GM23338 (cell line): ENCODE results near the gene ERGIC3. TPM values are rescaled to one million over a fixed set of nuclear protein-coding genes. Genes with fewer than 3 reads are reported as not detected.

ENCODE experiments used
- ATAC-seq: fragments of 200-7000 bp; cut with Tn5 transposase; 3 replicates; pipeline ENCODE4 v1.9.1; 2020
- DNase-seq: peaks from one replicate; pipeline ENCODE4 v3.0.0-alpha.2; 2015; ENCODE audit warnings: low spot score
- H2AFZ ChIP-seq: fragments of 200-600 bp; sonication (generic); 2 replicates; pipeline ENCODE4 v1.8.0; 2016; ENCODE audit warnings: antibody characterized with exemption, mild to moderate bottlenecking, moderate library complexity
- H3F3A ChIP-seq: fragments of 200-600 bp; sonication (generic); replicated peaks from 2 replicates; pipeline ENCODE4 v1.8.0; 2017; ENCODE audit warnings: antibody characterized with exemption, mixed run types, low read depth
- H3K27ac ChIP-seq: fragments of 200-600 bp; sonication (generic); 2 replicates; pipeline ENCODE4 v1.6.1; 2016; ENCODE audit warnings: low read depth
- H3K27me3 ChIP-seq: fragments of 200-600 bp; sonication (generic); 2 replicates; pipeline ENCODE4 v1.8.0; 2016; ENCODE audit warnings: mild to moderate bottlenecking, mixed run types, moderate library complexity; ENCODE audit not compliant: insufficient read depth
- H3K36me3 ChIP-seq: fragments of 200-600 bp; sonication (generic); 2 replicates; pipeline ENCODE4 v1.8.0; 2016; ENCODE audit warnings: mild to moderate bottlenecking; ENCODE audit not compliant: insufficient read depth
- H3K4me1 ChIP-seq: fragments of 200-600 bp; sonication (generic); 2 replicates; pipeline ENCODE4 v1.8.0; 2016; ENCODE audit warnings: mild to moderate bottlenecking, moderate library complexity; ENCODE audit not compliant: insufficient read depth
- H3K4me2 ChIP-seq: fragments of 200-600 bp; sonication (generic); 2 replicates; pipeline ENCODE4 v1.7.1; 2017; ENCODE audit warnings: mixed run types
- H3K4me3 ChIP-seq: fragments of 200-600 bp; sonication (generic); 2 replicates; pipeline ENCODE4 v1.6.1; 2016; ENCODE audit warnings: mixed run types
- H3K79me2 ChIP-seq: fragments of 200-600 bp; sonication (generic); replicated peaks from 2 replicates; pipeline ENCODE4 v1.8.0; 2017; ENCODE audit warnings: mild to moderate bottlenecking; ENCODE audit not compliant: insufficient read depth
- H3K9me2 ChIP-seq: fragments of 200-600 bp; sonication (generic); 2 replicates; pipeline ENCODE4 v1.8.0; 2017; ENCODE audit not compliant: insufficient read depth
- H4K20me1 ChIP-seq: fragments of 200-600 bp; sonication (generic); replicated peaks from 2 replicates; pipeline ENCODE4 v1.8.0; 2017; ENCODE audit warnings: mild to moderate bottlenecking; ENCODE audit not compliant: insufficient read depth
- H3K27ac Mint-ChIP-seq: 2 replicates; pipeline ENCODE4 v1.8.0; 2020; ENCODE audit warnings: inconsistent platforms, mild to moderate bottlenecking, moderate library complexity, mixed read lengths
- H3K27me3 Mint-ChIP-seq: 3 replicates; pipeline ENCODE4 v1.8.0; 2022; ENCODE audit warnings: low read depth, mild to moderate bottlenecking, moderate library complexity, mixed read lengths, inconsistent platforms; ENCODE audit not compliant: insufficient read depth, poor library complexity
- H3K36me3 Mint-ChIP-seq: 3 replicates; pipeline ENCODE4 v1.8.0; 2021; ENCODE audit warnings: low read depth, mild to moderate bottlenecking, inconsistent platforms, moderate library complexity, mixed read lengths
- H3K4me1 Mint-ChIP-seq: 3 replicates; pipeline ENCODE4 v1.8.0; 2020; ENCODE audit warnings: mild to moderate bottlenecking, inconsistent platforms, mixed read lengths
- H3K4me3 Mint-ChIP-seq: 3 replicates; pipeline ENCODE4 v1.8.0; 2021; ENCODE audit warnings: moderate library complexity, mild to moderate bottlenecking, inconsistent platforms, mixed read lengths
- H3K9me3 Mint-ChIP-seq: 3 replicates; pipeline ENCODE4 v1.8.0; 2020; ENCODE audit warnings: moderate library complexity, mild to moderate bottlenecking, inconsistent platforms, mixed read lengths
- CREB1 ChIP-seq: fragments of 250-450 bp; sonication (Bioruptor Pico); IDR thresholded peaks from 2 replicates; pipeline ENCODE4 v1.5.0; 2020; ENCODE audit warnings: low read depth, mild to moderate bottlenecking, moderate library complexity
- EZH2 ChIP-seq: fragments of 200-600 bp; sonication (generic); IDR thresholded peaks from one replicate; pipeline ENCODE4 v1.8.0; 2017; ENCODE audit warnings: antibody characterized with exemption, mild to moderate bottlenecking, low read depth; ENCODE audit not compliant: unreplicated experiment
- EZH2phosphoT487 ChIP-seq: fragments of 200-600 bp; sonication (generic); IDR thresholded peaks from one replicate; pipeline ENCODE4 v1.8.1; 2018; ENCODE audit warnings: antibody characterized with exemption; ENCODE audit not compliant: unreplicated experiment
- JUNB ChIP-seq: IDR thresholded peaks from one replicate; pipeline ENCODE4 v1.6.1; 2016; ENCODE audit warnings: antibody characterized with exemption; ENCODE audit not compliant: unreplicated experiment
- NANOG ChIP-seq: IDR thresholded peaks from 2 replicates; pipeline ENCODE4 v1.6.1; 2016; ENCODE audit warnings: antibody characterized with exemption, borderline replicate concordance
- POLR2AphosphoS5 ChIP-seq: IDR thresholded peaks from 2 replicates; pipeline ENCODE4 v1.6.1; 2016; ENCODE audit warnings: antibody characterized with exemption, low read depth
- STAT1 ChIP-seq: IDR thresholded peaks from one replicate; pipeline ENCODE4 v1.6.1; 2016; ENCODE audit warnings: antibody characterized with exemption; ENCODE audit not compliant: unreplicated experiment
- ZNF114 ChIP-seq: fragments of 250-450 bp; sonication (Bioruptor Pico); IDR thresholded peaks from 2 replicates; pipeline ENCODE4 v1.5.0; 2020; ENCODE audit warnings: mild to moderate bottlenecking, moderate library complexity
- polyA plus RNA-seq: library from polyadenylated mRNA; unstranded; fragments of >200 nt; fragmentation: Nextera tagmentation; extraction: Ambion mirVana; gene quantifications from 2 replicates; pipeline ENCODE4 v1.2.1, GENCODE V29; 2016
- total RNA-seq: library from RNA; depleted of rRNA; stranded (reverse); fragments of >200 nt; shearing (Covaris generic); gene quantifications from 2 replicates; pipeline ENCODE4 v1.2.3, GENCODE V29; 2014
- TF ChIP-seq, protein P1 (sequence below): fragments of 250-450 bp; sonication (Bioruptor Pico); IDR thresholded peaks from 2 replicates; pipeline ENCODE4 v1.5.0; 2020; ENCODE audit warnings: mild to moderate bottlenecking, moderate library complexity
- TF ChIP-seq, protein P2 (sequence below): IDR thresholded peaks from 2 replicates; pipeline ENCODE4 v1.6.1; 2016; ENCODE audit warnings: antibody characterized with exemption
- TF ChIP-seq, protein P3 (sequence below), 2 experiments: fragments of 200-600 bp in 1 of 2; sonication (generic) in 1 of 2; conservative IDR thresholded peaks; 2 replicates each; pipeline versions ENCODE4 v1.5.1 to v1.6.1; 2016 to 2017; ENCODE audit warnings: antibody characterized with exemption in 2 of 2, low read depth in 2 of 2, mild to moderate bottlenecking in 2 of 2, moderate library complexity in 1 of 2

ERGIC3 gene
- total and polyA plus RNA-seq, 2 experiments from 2014 or later, result 139 to 147 TPM

DNA sequence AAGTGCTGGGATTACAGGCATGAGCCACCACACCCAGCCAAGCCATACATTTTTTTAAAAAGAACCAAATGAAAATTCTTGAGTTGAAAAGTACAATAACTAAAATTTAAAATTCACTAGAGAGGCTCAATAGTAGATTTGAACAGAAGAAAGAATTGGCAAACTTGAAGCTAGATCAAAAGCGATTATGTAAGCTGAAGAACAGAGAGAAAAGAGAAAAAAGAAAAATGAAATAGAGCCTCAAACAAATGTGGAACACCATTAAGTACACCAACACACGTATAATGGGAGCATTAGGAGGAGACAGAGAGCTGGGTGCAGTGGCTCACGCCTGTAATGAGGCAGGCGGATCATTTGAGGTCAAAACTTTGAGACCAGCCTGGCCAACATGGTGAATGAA is 31.0 kb downstream of the ERGIC3 start:
- H4K20me1 ChIP-seq, result no peaks in the 10 kb centered on the region
- no peak overlapping the region for H3K4me3 ChIP-seq
- no peaks in the 10 kb centered on the region for H3K4me1 ChIP-seq
- no peaks in the 10 kb centered on the region; the same call in 2 of the 3 replicates for H3K4me1 Mint-ChIP-seq
- ATAC-seq, result no peak
- H3K27ac ChIP-seq, result no peak overlapping the region
- no peak overlapping the region for H2AFZ ChIP-seq
- no peak overlapping the region for H3K4me2 ChIP-seq
- peaks cover 16% of the 10 kb centered on the region for H3K9me3 Mint-ChIP-seq
- H3K27me3 ChIP-seq, result no peaks in the 10 kb centered on the region
- H3K79me2 ChIP-seq, result no peaks in the 10 kb centered on the region
- H3K36me3 ChIP-seq, result no peaks in the 10 kb centered on the region
- no peak overlapping the region for H3K4me3 Mint-ChIP-seq
- H3K27ac Mint-ChIP-seq, result no peak overlapping the region
- TF ChIP-seq POLR2AphosphoS5 (no peak), EZH2phosphoT487 (no peak), NANOG (no peak), STAT1 (no peak)
- H3K27me3 Mint-ChIP-seq, result peaks cover 2% of the 10 kb centered on the region
- no peaks in the 10 kb centered on the region for H3F3A ChIP-seq
- H3K9me2 ChIP-seq, result no peaks in the 10 kb centered on the region
- H3K36me3 Mint-ChIP-seq, result peaks cover 8% of the 10 kb centered on the region
- DNase-seq, result peak; percentile 32

DNA sequence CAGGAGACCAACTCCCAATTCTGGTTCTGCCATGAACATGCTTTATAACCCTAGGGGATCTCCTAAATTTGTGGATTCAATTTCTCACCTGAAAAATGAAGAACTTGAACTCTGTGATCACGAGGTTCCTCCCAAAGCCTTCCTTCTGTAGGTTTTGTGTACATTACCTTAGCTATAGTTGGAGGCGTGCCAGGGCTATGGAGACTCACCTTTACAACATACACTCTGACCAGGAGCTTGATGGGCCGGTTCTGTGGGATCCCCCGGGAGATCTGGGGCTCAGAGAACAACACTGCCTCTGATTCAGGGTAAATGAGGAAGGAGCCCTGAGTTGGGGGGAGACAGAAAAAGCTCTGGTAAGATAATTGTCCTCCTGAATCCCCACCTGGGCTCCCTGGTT is 34.1 kb downstream of the ERGIC3 start:
- Histone ChIP-seq H3K27ac (no peak overlapping the region), H3F3A (no peaks in the 10 kb centered on the region), H3K9me2 (no peaks in the 10 kb centered on the region), H4K20me1 (no peaks in the 10 kb centered on the region), H3K4me1 (no peaks in the 10 kb centered on the region), H3K4me2 (no peak overlapping the region), H3K36me3 (no peaks in the 10 kb centered on the region), H3K79me2 (no peaks in the 10 kb centered on the region), H3K27me3 (no peaks in the 10 kb centered on the region), H3K4me3 (no peak overlapping the region), H2AFZ (no peak overlapping the region)
- no peak for DNase-seq
- no peaks in the 10 kb centered on the region for H3K4me1 Mint-ChIP-seq
- peaks cover 2% of the 10 kb centered on the region for H3K27me3 Mint-ChIP-seq
- no peak overlapping the region for H3K4me3 Mint-ChIP-seq
- peaks cover 8% of the 10 kb centered on the region for H3K36me3 Mint-ChIP-seq
- H3K27ac Mint-ChIP-seq, result no peak overlapping the region
- H3K9me3 Mint-ChIP-seq, result peaks cover 16% of the 10 kb centered on the region
- ATAC-seq, result no peak
- TF ChIP-seq JUNB (no peak), EZH2phosphoT487 (no peak), CREB1 (CRISPR knock-in tag) (no peak), STAT1 (no peak), ZNF114 (CRISPR knock-in tag) (no peak), EZH2 (no peak)
- TF ChIP-seq, protein P1, sequence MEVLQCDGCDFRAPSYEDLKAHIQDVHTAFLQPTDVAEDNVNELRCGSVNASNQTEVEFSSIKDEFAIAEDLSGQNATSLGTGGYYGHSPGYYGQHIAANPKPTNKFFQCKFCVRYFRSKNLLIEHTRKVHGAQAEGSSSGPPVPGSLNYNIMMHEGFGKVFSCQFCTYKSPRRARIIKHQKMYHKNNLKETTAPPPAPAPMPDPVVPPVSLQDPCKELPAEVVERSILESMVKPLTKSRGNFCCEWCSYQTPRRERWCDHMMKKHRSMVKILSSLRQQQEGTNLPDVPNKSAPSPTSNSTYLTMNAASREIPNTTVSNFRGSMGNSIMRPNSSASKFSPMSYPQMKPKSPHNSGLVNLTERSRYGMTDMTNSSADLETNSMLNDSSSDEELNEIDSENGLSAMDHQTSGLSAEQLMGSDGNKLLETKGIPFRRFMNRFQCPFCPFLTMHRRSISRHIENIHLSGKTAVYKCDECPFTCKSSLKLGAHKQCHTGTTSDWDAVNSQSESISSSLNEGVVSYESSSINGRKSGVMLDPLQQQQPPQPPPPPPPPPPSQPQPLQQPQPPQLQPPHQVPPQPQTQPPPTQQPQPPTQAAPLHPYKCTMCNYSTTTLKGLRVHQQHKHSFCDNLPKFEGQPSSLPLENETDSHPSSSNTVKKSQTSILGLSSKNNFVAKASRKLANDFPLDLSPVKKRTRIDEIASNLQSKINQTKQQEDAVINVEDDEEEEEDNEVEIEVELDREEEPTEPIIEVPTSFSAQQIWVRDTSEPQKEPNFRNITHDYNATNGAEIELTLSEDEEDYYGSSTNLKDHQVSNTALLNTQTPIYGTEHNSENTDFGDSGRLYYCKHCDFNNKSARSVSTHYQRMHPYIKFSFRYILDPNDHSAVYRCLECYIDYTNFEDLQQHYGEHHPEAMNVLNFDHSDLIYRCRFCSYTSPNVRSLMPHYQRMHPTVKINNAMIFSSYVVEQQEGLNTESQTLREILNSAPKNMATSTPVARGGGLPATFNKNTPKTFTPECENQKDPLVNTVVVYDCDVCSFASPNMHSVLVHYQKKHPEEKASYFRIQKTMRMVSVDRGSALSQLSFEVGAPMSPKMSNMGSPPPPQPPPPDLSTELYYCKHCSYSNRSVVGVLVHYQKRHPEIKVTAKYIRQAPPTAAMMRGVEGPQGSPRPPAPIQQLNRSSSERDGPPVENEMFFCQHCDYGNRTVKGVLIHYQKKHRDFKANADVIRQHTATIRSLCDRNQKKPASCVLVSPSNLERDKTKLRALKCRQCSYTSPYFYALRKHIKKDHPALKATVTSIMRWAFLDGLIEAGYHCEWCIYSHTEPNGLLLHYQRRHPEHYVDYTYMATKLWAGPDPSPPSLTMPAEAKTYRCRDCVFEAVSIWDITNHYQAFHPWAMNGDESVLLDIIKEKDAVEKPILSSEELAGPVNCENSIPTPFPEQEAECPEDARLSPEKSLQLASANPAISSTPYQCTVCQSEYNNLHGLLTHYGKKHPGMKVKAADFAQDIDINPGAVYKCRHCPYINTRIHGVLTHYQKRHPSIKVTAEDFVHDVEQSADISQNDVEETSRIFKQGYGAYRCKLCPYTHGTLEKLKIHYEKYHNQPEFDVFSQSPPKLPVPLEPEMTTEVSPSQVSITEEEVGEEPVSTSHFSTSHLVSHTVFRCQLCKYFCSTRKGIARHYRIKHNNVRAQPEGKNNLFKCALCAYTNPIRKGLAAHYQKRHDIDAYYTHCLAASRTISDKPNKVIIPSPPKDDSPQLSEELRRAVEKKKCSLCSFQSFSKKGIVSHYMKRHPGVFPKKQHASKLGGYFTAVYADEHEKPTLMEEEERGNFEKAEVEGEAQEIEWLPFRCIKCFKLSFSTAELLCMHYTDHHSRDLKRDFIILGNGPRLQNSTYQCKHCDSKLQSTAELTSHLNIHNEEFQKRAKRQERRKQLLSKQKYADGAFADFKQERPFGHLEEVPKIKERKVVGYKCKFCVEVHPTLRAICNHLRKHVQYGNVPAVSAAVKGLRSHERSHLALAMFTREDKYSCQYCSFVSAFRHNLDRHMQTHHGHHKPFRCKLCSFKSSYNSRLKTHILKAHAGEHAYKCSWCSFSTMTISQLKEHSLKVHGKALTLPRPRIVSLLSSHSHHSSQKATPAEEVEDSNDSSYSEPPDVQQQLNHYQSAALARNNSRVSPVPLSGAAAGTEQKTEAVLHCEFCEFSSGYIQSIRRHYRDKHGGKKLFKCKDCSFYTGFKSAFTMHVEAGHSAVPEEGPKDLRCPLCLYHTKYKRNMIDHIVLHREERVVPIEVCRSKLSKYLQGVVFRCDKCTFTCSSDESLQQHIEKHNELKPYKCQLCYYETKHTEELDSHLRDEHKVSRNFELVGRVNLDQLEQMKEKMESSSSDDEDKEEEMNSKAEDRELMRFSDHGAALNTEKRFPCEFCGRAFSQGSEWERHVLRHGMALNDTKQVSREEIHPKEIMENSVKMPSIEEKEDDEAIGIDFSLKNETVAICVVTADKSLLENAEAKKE (CRISPR knock-in tag), result no peak
- TF ChIP-seq, protein P2, sequence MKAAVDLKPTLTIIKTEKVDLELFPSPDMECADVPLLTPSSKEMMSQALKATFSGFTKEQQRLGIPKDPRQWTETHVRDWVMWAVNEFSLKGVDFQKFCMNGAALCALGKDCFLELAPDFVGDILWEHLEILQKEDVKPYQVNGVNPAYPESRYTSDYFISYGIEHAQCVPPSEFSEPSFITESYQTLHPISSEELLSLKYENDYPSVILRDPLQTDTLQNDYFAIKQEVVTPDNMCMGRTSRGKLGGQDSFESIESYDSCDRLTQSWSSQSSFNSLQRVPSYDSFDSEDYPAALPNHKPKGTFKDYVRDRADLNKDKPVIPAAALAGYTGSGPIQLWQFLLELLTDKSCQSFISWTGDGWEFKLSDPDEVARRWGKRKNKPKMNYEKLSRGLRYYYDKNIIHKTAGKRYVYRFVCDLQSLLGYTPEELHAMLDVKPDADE, result no peak
- TF ChIP-seq, protein P3, sequence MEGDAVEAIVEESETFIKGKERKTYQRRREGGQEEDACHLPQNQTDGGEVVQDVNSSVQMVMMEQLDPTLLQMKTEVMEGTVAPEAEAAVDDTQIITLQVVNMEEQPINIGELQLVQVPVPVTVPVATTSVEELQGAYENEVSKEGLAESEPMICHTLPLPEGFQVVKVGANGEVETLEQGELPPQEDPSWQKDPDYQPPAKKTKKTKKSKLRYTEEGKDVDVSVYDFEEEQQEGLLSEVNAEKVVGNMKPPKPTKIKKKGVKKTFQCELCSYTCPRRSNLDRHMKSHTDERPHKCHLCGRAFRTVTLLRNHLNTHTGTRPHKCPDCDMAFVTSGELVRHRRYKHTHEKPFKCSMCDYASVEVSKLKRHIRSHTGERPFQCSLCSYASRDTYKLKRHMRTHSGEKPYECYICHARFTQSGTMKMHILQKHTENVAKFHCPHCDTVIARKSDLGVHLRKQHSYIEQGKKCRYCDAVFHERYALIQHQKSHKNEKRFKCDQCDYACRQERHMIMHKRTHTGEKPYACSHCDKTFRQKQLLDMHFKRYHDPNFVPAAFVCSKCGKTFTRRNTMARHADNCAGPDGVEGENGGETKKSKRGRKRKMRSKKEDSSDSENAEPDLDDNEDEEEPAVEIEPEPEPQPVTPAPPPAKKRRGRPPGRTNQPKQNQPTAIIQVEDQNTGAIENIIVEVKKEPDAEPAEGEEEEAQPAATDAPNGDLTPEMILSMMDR (conservative IDR thresholded peaks at IDR 0.05; ENCODE audit: low read depth in 2 of 2), result no peak
